Measurements from ENCODE around the gene VEZT.
"Not testable (repeated sequence)": the region's sequence is repeated elsewhere in the genome, so short reads cannot be mapped to it uniquely, and the experiment has no call there.

VEZT gene

DNA sequence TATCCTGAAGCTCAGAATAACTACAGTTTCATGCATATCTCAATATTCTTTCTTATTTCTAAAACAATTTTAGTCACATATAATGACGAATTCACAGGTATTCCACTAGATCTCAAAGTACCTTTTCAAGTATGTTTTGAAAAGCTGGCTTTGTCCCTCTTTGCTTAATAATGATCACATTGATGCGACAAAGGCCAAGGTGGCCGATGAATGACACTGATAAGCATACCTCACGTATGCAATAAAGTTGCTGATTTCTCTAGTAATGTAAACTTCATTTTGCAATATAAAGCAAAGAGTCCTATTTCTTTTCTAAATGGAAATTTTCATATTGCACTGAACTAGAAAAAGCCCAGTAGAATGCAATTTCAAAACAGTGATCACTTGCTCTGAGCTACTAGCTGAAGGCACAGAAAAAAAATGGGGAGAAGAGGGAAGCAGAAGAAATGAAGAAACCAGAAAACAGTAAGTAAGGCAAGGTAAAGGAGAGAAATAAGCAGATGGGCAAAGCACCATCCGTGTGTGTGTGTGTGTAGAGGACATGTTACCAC lies 29.7 kb upstream of the VEZT start:
- TF ChIP-seq ZNF274 (IDR thresholded peaks at IDR 0.05; ENCODE audit: low read depth, low read length): no peak
- no peak overlapping the region for H3K4me3 ChIP-seq (ENCODE audit: low read length)

DNA sequence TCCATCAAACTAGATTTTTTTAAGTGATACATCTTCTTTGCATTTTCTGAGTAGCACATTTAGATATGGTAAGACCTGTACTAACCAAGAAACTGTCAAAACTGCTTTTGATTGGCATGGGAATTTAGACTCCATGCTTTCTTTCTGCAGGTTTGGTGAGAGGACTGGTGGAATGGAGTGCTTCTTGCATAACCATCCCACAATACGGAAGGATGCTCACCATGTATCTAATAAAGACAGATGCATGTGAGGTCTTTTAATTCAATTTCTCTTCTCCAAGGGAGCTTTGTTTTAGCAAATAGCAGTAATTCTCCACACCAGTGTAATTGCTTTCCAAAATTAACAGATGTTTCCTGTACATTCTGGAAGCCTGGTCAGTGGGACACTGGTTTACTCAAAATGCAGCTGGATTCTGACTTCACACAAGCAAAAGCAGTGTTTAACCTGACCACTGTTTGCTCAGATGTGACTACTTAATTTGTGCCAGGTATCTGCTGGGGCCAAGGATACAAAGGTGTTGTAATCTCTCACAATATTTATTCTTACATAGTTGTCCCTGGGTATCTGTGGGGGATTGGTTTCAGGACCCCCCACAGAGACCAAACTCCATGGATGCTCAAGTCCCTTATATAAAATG lies 26.4 kb upstream of the VEZT start:
- no peak for TF ChIP-seq ZNF274 (IDR thresholded peaks at IDR 0.05; ENCODE audit: low read depth, low read length)
- H3K4me3 ChIP-seq (ENCODE audit: low read length): no peak overlapping the region

DNA sequence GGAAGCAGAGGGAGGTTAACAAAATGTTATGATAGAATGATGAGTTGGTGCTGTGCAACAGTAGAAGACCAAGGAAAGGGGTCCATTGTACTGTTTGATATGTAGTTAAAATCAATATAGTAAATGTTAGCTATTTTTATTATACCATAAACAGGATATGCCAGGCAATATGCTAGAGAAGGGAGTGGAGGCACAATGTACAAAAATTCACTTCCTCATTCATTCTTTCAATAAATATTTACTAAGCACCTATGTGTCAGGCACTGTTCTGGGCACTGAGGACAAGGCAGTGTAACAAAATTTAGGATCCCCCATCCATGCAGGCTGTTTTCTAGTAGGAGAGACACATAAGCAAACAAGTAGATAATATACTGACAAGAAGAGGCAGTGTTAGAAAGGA lies 25.3 kb upstream of the VEZT start:
- no peak for TF ChIP-seq ZNF274 (IDR thresholded peaks at IDR 0.05; ENCODE audit: low read depth, low read length)
- H3K4me3 ChIP-seq (ENCODE audit: low read length): no peak overlapping the region

DNA sequence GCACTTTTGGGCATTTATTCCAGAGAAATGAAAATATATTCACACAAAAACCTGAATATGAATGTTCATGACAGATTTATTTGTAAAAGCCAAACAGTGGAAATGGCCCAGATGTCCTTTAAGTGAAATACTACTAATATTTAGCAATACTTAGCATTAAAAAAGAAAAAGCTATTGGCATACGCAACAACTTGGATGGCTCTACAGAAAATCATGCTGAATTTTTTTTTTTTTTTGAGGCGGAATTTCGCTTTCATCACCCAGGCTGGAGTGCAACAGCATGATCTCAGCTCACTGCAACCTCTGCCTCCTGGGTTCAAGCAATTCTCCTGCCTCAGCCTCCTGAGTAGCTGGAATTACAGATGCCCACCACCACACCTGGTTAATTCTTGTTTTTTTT lies 24.5 kb upstream of the VEZT start:
- no peak overlapping the region for H3K4me3 ChIP-seq (ENCODE audit: low read length)
- no peak for TF ChIP-seq ZNF274 (IDR thresholded peaks at IDR 0.05; ENCODE audit: low read depth, low read length)

DNA sequence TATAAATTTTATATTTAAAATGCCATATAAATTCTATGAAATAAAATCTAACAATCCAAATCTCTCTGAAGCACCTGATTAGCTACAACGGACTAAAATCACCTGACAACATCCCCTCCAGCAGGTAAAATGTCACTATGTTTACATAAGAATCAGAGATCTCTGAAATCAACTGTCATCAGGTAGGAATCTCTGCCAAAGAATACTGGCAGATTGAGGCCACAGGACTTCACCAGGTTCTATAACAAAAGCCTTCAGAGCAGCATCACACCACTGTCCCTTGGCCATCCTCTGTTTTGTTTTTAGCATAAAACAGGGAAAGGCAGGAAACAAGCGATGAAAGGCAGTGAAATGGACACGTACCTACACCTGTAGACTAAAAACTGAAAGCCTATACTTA lies 22.5 kb upstream of the VEZT start:
- no peak overlapping the region for H3K4me3 ChIP-seq (ENCODE audit: low read length)
- no peak for TF ChIP-seq ZNF274 (IDR thresholded peaks at IDR 0.05; ENCODE audit: low read depth, low read length)

DNA sequence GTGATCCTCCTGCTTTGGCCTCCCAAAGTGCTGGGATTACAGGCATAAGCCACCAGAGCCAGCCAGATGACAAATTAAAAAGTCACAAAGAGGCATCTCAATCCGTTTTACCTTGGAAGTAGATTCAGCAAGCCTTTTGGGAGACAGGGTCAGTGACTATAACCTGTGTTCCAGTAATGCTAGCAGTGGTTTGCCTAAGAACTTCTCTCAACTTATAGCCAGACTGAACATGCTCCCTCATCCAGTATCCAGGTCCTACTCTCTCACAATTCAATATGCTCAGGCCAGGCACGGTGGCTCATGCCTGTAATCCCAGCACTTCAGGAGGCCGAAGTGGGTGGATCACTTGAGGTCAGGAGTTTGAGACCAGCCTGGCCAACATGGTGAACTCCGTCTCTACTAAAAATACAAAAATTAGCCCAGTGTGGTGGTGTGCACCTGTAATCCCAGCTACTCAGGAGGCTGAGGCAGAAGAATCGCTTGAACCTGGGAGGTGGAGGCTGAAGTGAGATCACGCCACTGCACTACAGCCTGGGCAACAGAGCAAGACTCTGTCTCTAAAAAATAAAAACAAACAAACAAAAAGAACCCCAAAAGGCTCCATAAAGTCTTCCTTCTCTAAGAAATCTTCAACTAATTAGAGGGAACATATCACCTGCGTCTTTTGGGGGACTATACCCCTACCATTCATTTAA lies 20.6 kb upstream of the VEZT start:
- not testable (repeated sequence) for H3K4me3 ChIP-seq (ENCODE audit: low read length)

DNA sequence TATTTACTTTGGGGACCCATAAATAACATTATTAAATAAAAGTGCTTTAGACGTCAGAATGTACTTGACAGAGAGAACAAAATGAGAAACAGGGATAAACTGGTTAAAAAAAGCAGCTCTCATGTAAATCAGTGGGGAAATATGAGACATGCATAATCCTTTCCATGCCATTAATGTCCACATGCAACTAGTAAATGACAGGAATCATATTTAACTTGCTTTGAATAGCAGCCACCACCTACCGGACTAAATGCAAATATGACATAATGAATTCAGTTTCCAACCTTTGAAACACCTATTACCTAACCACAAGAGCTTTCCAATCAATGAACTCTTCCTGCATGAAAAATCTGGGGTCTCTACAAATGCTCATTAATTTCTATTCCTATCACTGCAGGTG lies 20.0 kb upstream of the VEZT start:
- no peak for TF ChIP-seq ZNF274 (IDR thresholded peaks at IDR 0.05; ENCODE audit: low read depth, low read length)
- H3K4me3 ChIP-seq (ENCODE audit: low read length): no peak overlapping the region

DNA sequence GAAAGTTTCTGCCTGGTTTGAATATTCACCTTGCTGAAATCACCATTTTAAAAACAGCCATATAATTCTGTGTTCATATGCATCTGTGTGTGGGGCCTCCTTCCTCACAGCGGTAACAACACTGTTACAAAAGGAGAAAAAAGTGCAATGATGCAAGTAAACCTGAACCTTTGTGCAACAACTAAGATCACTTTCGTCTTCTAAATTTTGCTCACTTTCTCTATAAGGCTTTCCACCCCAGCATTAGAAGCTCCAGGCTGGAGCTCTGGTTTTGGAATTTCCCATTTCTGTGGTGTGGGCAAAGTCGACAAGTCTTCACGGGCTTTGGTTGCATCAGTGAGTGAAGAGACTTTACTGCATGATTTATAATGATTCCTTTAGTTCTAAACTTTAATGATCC lies 18.7 kb upstream of the VEZT start:
- TF ChIP-seq ZNF274 (IDR thresholded peaks at IDR 0.05; ENCODE audit: low read depth, low read length): no peak
- H3K4me3 ChIP-seq (ENCODE audit: low read length): no peak overlapping the region

DNA sequence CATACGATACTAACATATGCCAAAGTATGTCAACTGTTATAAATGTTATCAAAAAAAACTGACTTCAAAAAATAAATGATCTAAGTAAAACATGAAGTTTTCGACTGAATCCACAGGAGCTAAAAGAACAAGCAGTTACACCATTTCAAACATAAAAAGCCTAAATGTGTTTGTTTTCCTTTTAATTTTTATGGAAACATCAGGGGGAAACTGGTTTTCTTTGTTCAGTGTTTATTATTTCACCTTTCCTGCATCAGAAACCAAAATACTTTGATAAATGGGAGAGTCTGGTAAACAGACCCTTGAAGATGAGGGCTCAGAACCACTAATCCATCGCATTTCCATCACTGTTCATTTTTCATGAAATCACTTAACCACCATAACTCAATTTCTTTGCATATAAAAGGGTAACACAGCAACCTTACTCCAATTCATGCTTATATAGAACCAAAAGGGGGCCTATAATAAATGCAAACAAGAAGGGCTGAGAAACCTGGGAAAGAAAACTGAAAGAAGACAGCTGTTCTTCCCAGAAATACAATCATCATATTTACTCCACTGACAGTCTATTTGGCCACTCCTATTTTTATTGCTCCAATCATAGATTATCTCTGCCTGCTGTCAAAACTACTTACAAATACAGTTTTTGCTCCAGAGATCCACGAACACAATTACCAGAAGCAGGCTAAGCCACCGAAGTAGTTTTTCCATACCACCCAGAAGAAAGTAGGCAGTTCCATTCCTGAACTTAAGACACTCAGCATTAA lies 17.3 kb upstream of the VEZT start:
- H3K4me3 ChIP-seq (ENCODE audit: low read length): no peak overlapping the region
- TF ChIP-seq ZNF274 (IDR thresholded peaks at IDR 0.05; ENCODE audit: low read depth, low read length): no peak

DNA sequence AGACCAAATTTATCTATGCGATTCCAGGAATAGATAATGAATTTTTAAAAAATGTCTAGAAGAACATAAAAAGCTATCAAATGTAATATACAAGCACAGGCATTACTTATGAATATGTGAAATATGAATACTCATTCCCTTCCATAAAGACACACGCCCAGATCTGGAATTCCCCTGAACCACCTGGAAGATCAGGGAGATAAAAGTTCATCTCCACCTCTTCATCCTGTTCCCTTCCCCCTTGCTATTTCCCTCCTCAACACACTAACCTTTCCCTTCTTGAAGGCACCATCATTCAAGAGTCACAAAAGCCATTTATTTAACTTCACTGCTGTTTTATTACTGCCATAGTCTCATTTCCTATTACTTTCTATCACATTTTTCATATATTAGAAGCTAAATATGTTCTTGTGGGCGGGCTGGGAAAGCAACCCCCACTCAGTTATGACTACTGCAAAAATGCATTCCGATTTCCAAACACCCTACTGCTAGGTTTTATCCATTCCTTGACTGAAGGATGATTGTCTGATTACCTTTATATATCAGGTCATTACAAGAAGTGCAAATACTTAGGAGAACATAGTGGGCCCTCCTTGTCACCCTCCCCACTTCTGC lies 16.4 kb upstream of the VEZT start:
- H3K4me3 ChIP-seq (ENCODE audit: low read length): no peak overlapping the region
- no peak for TF ChIP-seq ZNF274 (IDR thresholded peaks at IDR 0.05; ENCODE audit: low read depth, low read length)

DNA sequence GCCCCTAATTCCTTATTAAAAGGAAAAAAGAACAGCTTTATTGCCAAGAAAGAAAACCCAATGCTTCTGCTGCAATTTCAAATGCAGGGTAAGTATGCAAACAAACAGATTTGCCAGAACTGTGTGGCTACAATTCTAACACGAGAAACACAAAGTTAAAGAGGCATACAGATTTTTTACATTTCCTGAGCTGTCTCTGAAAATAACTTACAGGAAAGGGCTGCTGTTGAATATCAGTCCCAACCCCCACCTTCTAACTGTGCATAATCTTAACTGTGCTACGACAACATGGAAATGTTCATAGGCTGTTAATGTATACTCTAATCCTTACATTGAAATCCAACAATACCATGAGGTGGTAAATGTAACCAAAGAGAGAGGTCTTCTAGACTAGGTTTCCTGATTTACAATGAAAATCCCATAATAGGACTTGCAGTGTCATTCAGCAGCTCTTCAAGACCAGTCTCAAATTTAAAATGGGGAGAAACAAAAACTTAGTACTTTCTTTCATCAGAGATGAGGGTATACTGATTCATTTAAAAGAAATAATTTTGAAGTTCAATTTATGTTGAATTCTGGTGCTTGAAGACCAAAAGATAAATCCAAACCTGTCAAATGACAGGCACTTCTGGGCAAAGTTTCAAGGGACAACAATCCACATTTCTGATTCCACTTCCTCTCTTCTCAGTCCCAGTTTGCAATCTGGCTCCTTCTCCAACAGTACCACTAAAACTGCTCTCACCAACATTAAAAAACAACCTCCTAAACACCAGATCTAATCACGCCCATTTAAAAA lies 14.7 kb upstream of the VEZT start:
- TF ChIP-seq ZNF274 (IDR thresholded peaks at IDR 0.05; ENCODE audit: low read depth, low read length): no peak
- H3K4me3 ChIP-seq (ENCODE audit: low read length): no peak overlapping the region

DNA sequence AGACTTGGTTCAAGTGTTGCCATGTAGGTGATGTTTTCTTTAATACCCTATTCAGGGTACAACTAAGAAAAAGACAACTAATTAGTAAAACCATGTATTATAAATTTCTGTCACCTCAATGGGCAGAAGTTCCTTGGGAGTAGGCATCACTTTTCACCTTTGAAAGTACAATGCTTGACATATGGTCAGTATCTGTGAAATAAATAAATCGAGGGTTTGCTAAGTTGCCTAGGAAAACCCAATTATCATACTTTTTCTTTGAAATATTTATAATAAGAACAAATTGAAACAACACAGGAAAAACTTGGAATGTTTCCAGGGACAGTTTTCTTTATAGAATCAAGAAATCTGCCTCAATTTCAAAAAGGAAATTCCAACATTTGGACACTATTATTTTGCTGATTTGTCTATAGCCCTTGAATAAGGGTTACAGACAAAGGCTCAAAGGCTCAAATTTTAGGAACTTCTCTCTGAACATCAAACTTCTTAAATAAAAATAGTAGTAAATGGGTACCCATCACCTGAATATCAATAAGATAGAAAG lies 14.0 kb upstream of the VEZT start:
- TF ChIP-seq ZNF274 (IDR thresholded peaks at IDR 0.05; ENCODE audit: low read depth, low read length): no peak
- H3K4me3 ChIP-seq (ENCODE audit: low read length): no peak overlapping the region

DNA sequence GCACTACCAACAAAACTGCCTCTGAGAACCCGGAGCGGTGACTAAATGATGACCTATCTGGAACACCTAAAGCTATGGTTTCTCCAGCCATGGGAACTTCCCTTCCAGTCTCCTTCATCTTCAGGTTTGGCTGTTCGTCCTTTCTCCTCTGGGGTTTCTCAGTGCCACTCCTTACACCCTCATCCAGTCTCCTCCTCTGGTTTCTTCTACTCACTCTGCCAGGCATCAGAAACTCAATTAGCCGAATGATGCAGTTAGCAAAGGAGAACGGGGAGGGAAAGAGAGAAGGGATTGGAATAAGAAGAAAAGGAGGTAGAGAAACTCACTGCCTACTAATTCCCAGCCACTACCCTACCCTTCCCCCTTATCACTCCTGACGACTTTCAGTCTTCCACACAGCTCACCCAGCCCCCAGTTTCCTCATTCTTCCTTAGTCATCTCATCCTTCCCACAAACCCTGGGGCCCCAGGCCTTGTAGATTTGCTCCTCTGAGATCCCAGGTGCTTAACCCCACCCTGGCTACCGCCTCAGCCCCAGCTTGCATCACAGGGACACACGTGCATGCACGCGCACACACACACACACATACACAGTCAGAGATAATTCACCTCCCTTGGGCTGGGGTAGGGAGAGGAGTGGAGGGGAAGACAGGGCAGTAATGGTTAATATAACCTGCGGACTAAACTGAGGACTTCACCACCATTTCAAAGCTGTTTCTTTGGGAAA lies 13.3 kb upstream of the VEZT start:
- H3K4me3 ChIP-seq (ENCODE audit: low read length): no peak overlapping the region
- TF ChIP-seq ZNF274 (IDR thresholded peaks at IDR 0.05; ENCODE audit: low read depth, low read length): no peak

All from GM08714 (cell line).